Stimulated activated CD8-positive, alpha-beta memory T cell treated with anti-CD3 and anti-CD28 coated beads, Interleukin-2, amount 100 ng/mL, for 1 hour (primary cell): ENCODE measurements around the gene SGK1.
"Not testable (repeated sequence)": the region's sequence is repeated elsewhere in the genome, so short reads cannot be mapped to it uniquely, and the experiment has no call there.

Source experiments
- DNase-seq, 2 donors: peaks; one replicate each; pipeline ENCODE4 v3.0.0-alpha.2; 2020; ENCODE audit warnings: low read depth in 2 of 2

The SGK1 gene

GRCh38 chr6:134304381-134304780, 13.5 kb downstream of the SGK1 start:
- DNase-seq, result not testable (repeated sequence)

GRCh38 chr6:134303891-134304290, 14.0 kb downstream of the SGK1 start:
- no peak for DNase-seq

- no peak for DNase-seq
These were observed 18.7 kb downstream of the SGK1 start for GRCh38 chr6:134299236-134299635.

GRCh38 chr6:134296762-134297161, 21.1 kb downstream of the SGK1 start:
- DNase-seq, result no peak

GRCh38 chr6:134295953-134296553, 21.9 kb downstream of the SGK1 start:
- DNase-seq, result no peak

- no peak for DNase-seq
These were observed 24.2 kb downstream of the SGK1 start for GRCh38 chr6:134293659-134294161.

- DNase-seq, result no peak
These were observed 26.8 kb downstream of the SGK1 start for GRCh38 chr6:134291156-134291555.

GRCh38 chr6:134289204-134289575, 28.7 kb downstream of the SGK1 start:
- no peak for DNase-seq

GRCh38 chr6:134288538-134289203, 29.2 kb downstream of the SGK1 start:
- DNase-seq, result no peak

- DNase-seq, result no peak
These were observed 29.9 kb downstream of the SGK1 start for GRCh38 chr6:134287859-134288537.

GRCh38 chr6:134282816-134283215, 35.1 kb downstream of the SGK1 start:
- no peak for DNase-seq

GRCh38 chr6:134281388-134281787, 36.5 kb downstream of the SGK1 start:
- DNase-seq, result no peak

GRCh38 chr6:134278000-134278399, 39.9 kb downstream of the SGK1 start:
- DNase-seq, result no peak

GRCh38 chr6:134276891-134277377, 41.0 kb downstream of the SGK1 start:
- DNase-seq, result not testable (repeated sequence)

GRCh38 chr6:134272374-134272773, 45.5 kb downstream of the SGK1 start:
- no peak for DNase-seq

- DNase-seq, result no peak
These were observed 50.0 kb downstream of the SGK1 start for GRCh38 chr6:134267917-134268361.

GRCh38 chr6:134266776-134267175, 51.1 kb downstream of the SGK1 start:
- DNase-seq, result no peak

GRCh38 chr6:134261766-134262165, 56.1 kb downstream of the SGK1 start:
- DNase-seq, result no peak

GRCh38 chr6:134258849-134259306, 59.0 kb downstream of the SGK1 start:
- no peak for DNase-seq

GRCh38 chr6:134257516-134257915, 60.4 kb downstream of the SGK1 start:
- DNase-seq, result no peak

- DNase-seq, result no peak
These were observed 61.0 kb downstream of the SGK1 start for GRCh38 chr6:134256862-134257261.

GRCh38 chr6:134255280-134255679, 62.6 kb downstream of the SGK1 start:
- DNase-seq, result not testable (repeated sequence)

- DNase-seq, result no peak
These were observed 63.8 kb downstream of the SGK1 start for GRCh38 chr6:134254118-134254517.
